H9 (cell line): ENCODE data around the gene PDCD4. TPM values are rescaled to one million over a fixed set of nuclear protein-coding genes. Genes with fewer than 3 reads are reported as not detected.
A peak's percentile ranks its signal among the peaks of the same experiment; 100 is the strongest.

Experiments
- DNase-seq: peaks from one replicate; pipeline ENCODE4 v3.0.0-alpha.2; 2017
- H2AFZ ChIP-seq: one replicate; pipeline ENCODE4 v1.6.1; 2013; ENCODE audit warnings: mild to moderate bottlenecking, low read length, control low read depth, moderate library complexity
- H2AK5ac ChIP-seq: 2 replicates; pipeline ENCODE4 v1.6.1; 2013; ENCODE audit warnings: low read length, control low read depth, mixed read lengths; ENCODE audit not compliant: insufficient read length
- H2BK120ac ChIP-seq: one replicate; pipeline ENCODE4 v1.6.1; 2013; ENCODE audit warnings: low read depth, mild to moderate bottlenecking, low read length, control low read depth, inconsistent platforms; ENCODE audit not compliant: poor library complexity, severe bottlenecking
- H2BK12ac ChIP-seq: 2 replicates; pipeline ENCODE4 v1.6.1; 2013; ENCODE audit warnings: low read length, control low read depth, mixed read lengths, low read depth; ENCODE audit not compliant: insufficient read length
- H2BK15ac ChIP-seq: 2 replicates; pipeline ENCODE4 v1.6.1; 2013; ENCODE audit warnings: low read depth, low read length, control low read depth
- H2BK20ac ChIP-seq: one replicate; pipeline ENCODE4 v1.6.1; 2013; ENCODE audit warnings: low read depth, mild to moderate bottlenecking, low read length, control low read depth, inconsistent platforms; ENCODE audit not compliant: poor library complexity, severe bottlenecking
- H2BK5ac ChIP-seq: 2 replicates; pipeline ENCODE4 v1.6.1; 2013; ENCODE audit warnings: low read length, control low read depth, mixed read lengths; ENCODE audit not compliant: insufficient read length
- H3K14ac ChIP-seq: 2 replicates; pipeline ENCODE4 v1.6.1; 2013; ENCODE audit warnings: low read length, control low read depth; ENCODE audit not compliant: insufficient read depth
- H3K18ac ChIP-seq: 2 replicates; pipeline ENCODE4 v1.6.1; 2013; ENCODE audit warnings: low read depth, mild to moderate bottlenecking, mixed read lengths, low read length, control low read depth; ENCODE audit not compliant: insufficient read length
- H3K23ac ChIP-seq: 2 replicates; pipeline ENCODE4 v1.6.1; 2013; ENCODE audit warnings: low read length, control low read depth, mixed read lengths, low read depth; ENCODE audit not compliant: insufficient read length
- H3K23me2 ChIP-seq: 2 replicates; pipeline ENCODE4 v1.6.1; 2013; ENCODE audit warnings: low read depth, mild to moderate bottlenecking, mixed read lengths, low read length, control low read depth; ENCODE audit not compliant: insufficient read length, poor library complexity, severe bottlenecking
- H3K27ac ChIP-seq: 2 replicates; pipeline ENCODE4 v1.5.1; 2013; ENCODE audit warnings: low read length, control low read depth, mixed read lengths, low read depth; ENCODE audit not compliant: insufficient read length
- H3K27me3 ChIP-seq: 2 replicates; pipeline ENCODE4 v1.6.1; 2013; ENCODE audit warnings: low read length, control low read depth, inconsistent platforms; ENCODE audit not compliant: insufficient read depth
- H3K4ac ChIP-seq: 2 replicates; pipeline ENCODE4 v1.6.1; 2013; ENCODE audit warnings: low read depth, mild to moderate bottlenecking, control low read depth, inconsistent platforms, low read length, moderate library complexity
- H3K4me1 ChIP-seq: 2 replicates; pipeline ENCODE4 v1.6.1; 2013; ENCODE audit warnings: low read length, control low read depth, inconsistent platforms; ENCODE audit not compliant: insufficient read depth
- H3K4me2 ChIP-seq: 2 replicates; pipeline ENCODE4 v1.6.1; 2013; ENCODE audit warnings: low read length, control low read depth, mixed read lengths; ENCODE audit not compliant: insufficient read length, insufficient read depth
- H3K56ac ChIP-seq: 2 replicates; pipeline ENCODE4 v1.6.1; 2013; ENCODE audit warnings: low read depth, mild to moderate bottlenecking, mixed read lengths, low read length, control low read depth; ENCODE audit not compliant: insufficient read length
- H3K79me1 ChIP-seq: 2 replicates; pipeline ENCODE4 v1.6.1; 2013; ENCODE audit warnings: low read depth, mild to moderate bottlenecking, moderate library complexity, low read length, control low read depth, inconsistent platforms; ENCODE audit not compliant: insufficient read depth, poor library complexity, severe bottlenecking
- H3K79me2 ChIP-seq: 2 replicates; pipeline ENCODE4 v1.6.1; 2013; ENCODE audit warnings: low read length, control low read depth, inconsistent platforms; ENCODE audit not compliant: insufficient read depth
- H3K9ac ChIP-seq: 2 replicates; pipeline ENCODE4 v1.6.1; 2013; ENCODE audit warnings: low read length, control low read depth, mixed read lengths; ENCODE audit not compliant: insufficient read length; ENCODE audit errors: extremely low read depth
- H3K9me3 ChIP-seq: one replicate; pipeline ENCODE4 v1.6.1; 2013; ENCODE audit warnings: low read depth, low read length, inconsistent platforms; ENCODE audit not compliant: control insufficient read depth
- H3T11ph ChIP-seq: one replicate; pipeline ENCODE4 v1.6.1; 2013; ENCODE audit warnings: mild to moderate bottlenecking, low read length, control low read depth, inconsistent platforms
- H4K20me1 ChIP-seq: one replicate; pipeline ENCODE4 v1.6.1; 2013; ENCODE audit not compliant: control insufficient read depth, insufficient read length, insufficient read depth
- H4K5ac ChIP-seq: 2 replicates; pipeline ENCODE4 v1.6.1; 2013; ENCODE audit warnings: low read depth, mild to moderate bottlenecking, mixed read lengths, low read length, control low read depth; ENCODE audit not compliant: insufficient read length
- H4K8ac ChIP-seq: replicated peaks from 2 replicates; pipeline ENCODE4 v1.6.1; 2013; ENCODE audit warnings: low read length, control low read depth, mixed read lengths, low read depth; ENCODE audit not compliant: insufficient read length
- H4K91ac ChIP-seq: 2 replicates; pipeline ENCODE4 v1.6.1; 2013; ENCODE audit warnings: low read depth, mild to moderate bottlenecking, moderate library complexity, mixed read lengths, low read length, control low read depth; ENCODE audit not compliant: insufficient read length
- H3K27ac Mint-ChIP-seq, 3 experiments: 2 replicates in 2 of 3; 3 replicates in 1 of 3; pipeline ENCODE4 v1.8.0; 2020 to 2021; ENCODE audit warnings: mixed read lengths in 3 of 3, mild to moderate bottlenecking in 1 of 3, moderate library complexity in 1 of 3
- H3K27me3 Mint-ChIP-seq: 2 replicates; pipeline ENCODE4 v1.8.0; 2021; ENCODE audit warnings: low read depth, mild to moderate bottlenecking, moderate library complexity, mixed read lengths
- H3K36me3 Mint-ChIP-seq, 3 experiments: 2 replicates in 2 of 3; 3 replicates in 1 of 3; pipeline ENCODE4 v1.8.0; 2020 to 2021; ENCODE audit warnings: low read depth in 3 of 3, mixed read lengths in 3 of 3; ENCODE audit not compliant: insufficient read depth in 1 of 3
- H3K4me1 Mint-ChIP-seq, 2 experiments: 2 replicates each; pipeline ENCODE4 v1.8.0; 2020; ENCODE audit warnings: mixed read lengths in 2 of 2
- H3K4me3 Mint-ChIP-seq, 2 experiments: 2 replicates in 1 of 2; 3 replicates in 1 of 2; pipeline ENCODE4 v1.8.0; 2020 to 2021; ENCODE audit warnings: mild to moderate bottlenecking in 2 of 2, mixed read lengths in 2 of 2, moderate library complexity in 1 of 2
- H3K9me3 Mint-ChIP-seq, 2 experiments: 2 replicates in 1 of 2; 3 replicates in 1 of 2; pipeline ENCODE4 v1.8.0; 2020; ENCODE audit warnings: mild to moderate bottlenecking in 2 of 2, mixed read lengths in 2 of 2, moderate library complexity in 1 of 2
- CTCF ChIP-seq: fragments of 200-600 bp; sonication (generic); conservative IDR thresholded peaks from 3 replicates; pipeline ENCODE4 v1.8.0; 2021; ENCODE audit warnings: antibody characterized with exemption, mild to moderate bottlenecking
- whole genome bisulfite sequencing: extraction: QIAGEN DNeasy Blood & Tissue Kit; methylation state at CpG from one replicate; pipeline ENCODE4 v1.1.7; 2013; ENCODE audit warnings: missing lambda C conversion rate, low lambda C conversion rate, mixed read lengths; ENCODE audit not compliant: insufficient read length; ENCODE audit errors: extremely low coverage; 5-methylcytosine and 5-hydroxymethylcytosine counted together
- total RNA-seq: library from RNA; stranded (reverse); gene quantifications from 2 replicates; pipeline ENCODE4 v1.2.1, GENCODE V29; 2021

The PDCD4 gene
- total RNA-seq, 1 experiment from 2014 or later, result 29.3 TPM

DNA sequence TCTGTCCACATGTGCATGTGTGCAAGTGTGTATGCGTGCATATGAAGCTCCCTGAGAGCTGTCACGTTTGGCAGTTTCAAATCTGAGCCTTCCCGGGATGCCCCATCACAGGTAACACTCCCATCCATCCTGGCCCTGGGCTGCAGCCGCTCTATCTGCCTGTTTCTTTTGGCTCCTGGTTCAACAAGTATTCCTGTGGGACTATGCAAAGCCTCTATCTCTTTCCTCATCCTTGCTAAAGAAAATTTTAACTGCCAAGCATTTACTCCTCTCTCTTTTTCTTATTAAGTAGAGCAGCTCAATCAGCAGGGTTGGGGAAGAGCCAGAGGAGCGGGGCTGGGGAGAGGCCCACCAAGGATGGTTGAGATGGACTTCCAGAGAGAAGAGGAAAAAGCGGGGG, 24.4 kb upstream of the PDCD4 start:
- no peak overlapping the region for H3K4me3 Mint-ChIP-seq
- Histone ChIP-seq H2AK5ac (no peak overlapping the region), H3K79me2 (no peaks in the 10 kb centered on the region), H3K27me3 (no peaks in the 10 kb centered on the region), H4K8ac (no peak overlapping the region), H2BK15ac (no peak overlapping the region), H3K14ac (no peak overlapping the region), H3K4me2 (no peak overlapping the region), H2BK20ac (no peak overlapping the region), H3K27ac (no peak overlapping the region), H4K5ac (no peak overlapping the region), H3K18ac (no peak overlapping the region), H4K20me1 (no peaks in the 10 kb centered on the region), H3K9ac (no peak overlapping the region), H3K4ac (no peak overlapping the region), H3K79me1 (no peaks in the 10 kb centered on the region), H3T11ph (no peak overlapping the region), H3K23ac (no peak overlapping the region), H2BK12ac (no peak overlapping the region), H3K4me1 (no peaks in the 10 kb centered on the region), H4K91ac (no peak overlapping the region), H3K23me2 (no peaks in the 10 kb centered on the region), H3K56ac (no peak overlapping the region), H2AFZ (no peak overlapping the region), H3K9me3 (no peaks in the 10 kb centered on the region), H2BK120ac (no peak overlapping the region), H2BK5ac (no peak overlapping the region)
- peaks cover 2% of the 10 kb centered on the region in 2 experiments; a peak in 1 of 4 replicates for H3K4me1 Mint-ChIP-seq
- peak overlapping the region in 1 of 3 experiments; percentile 6; a peak in 1 of 7 replicates for H3K27ac Mint-ChIP-seq
- H3K27me3 Mint-ChIP-seq, result no peaks in the 10 kb centered on the region
- 0 out of 5 replicates have a peak, but pooled peaks cover 0 to 2% of the 10 kb centered on the region in 2 experiments for H3K9me3 Mint-ChIP-seq
- no peak for DNase-seq
- WGBS, result no CpG with 5 or more reads among the region's 6 CpGs
- H3K36me3 Mint-ChIP-seq, result no peaks in the 10 kb centered on the region; a peak in 1 of 7 replicates
- no peak for TF ChIP-seq CTCF
